Sciatic nerve (tissue), 2 donors: Measurements from ENCODE around the gene E2F2. TPM values are rescaled to one million over a fixed set of nuclear protein-coding genes. Genes with fewer than 3 reads are reported as not detected.

ENCODE experiments used
- ATAC-seq: fragments of 200-7000 bp; cut with Tn5 transposase; one replicate; pipeline ENCODE4 v1.9.1; 2020; ENCODE audit warnings: mild to moderate bottlenecking, moderate library complexity
- DNase-seq: peaks from one replicate; pipeline ENCODE4 v3.0.0-alpha.2; 2020; ENCODE audit warnings: low spot score
- intact Hi-C: fragments of 100-400 bp; cut with DNase I; formaldehyde crosslinking; loops from one replicate; pipeline ENCODE4 v1.14.2; 2022
- total RNA-seq: library from RNA; stranded (reverse); fragmentation: NEBNext Ultra II Directional; extraction: Animal tissue kit (Norgen Biotek cat#: 25700); gene quantifications from one replicate; pipeline ENCODE4 v1.2.1, GENCODE V29; 2021
- donor health status: DM: no; HTN: no; CAD: no.
- donor health status: DM: no; HTN: no; CAD: no.

The E2F2 gene
- total RNA-seq, 1 donor from 2014 or later, result 2.1 TPM

DNA sequence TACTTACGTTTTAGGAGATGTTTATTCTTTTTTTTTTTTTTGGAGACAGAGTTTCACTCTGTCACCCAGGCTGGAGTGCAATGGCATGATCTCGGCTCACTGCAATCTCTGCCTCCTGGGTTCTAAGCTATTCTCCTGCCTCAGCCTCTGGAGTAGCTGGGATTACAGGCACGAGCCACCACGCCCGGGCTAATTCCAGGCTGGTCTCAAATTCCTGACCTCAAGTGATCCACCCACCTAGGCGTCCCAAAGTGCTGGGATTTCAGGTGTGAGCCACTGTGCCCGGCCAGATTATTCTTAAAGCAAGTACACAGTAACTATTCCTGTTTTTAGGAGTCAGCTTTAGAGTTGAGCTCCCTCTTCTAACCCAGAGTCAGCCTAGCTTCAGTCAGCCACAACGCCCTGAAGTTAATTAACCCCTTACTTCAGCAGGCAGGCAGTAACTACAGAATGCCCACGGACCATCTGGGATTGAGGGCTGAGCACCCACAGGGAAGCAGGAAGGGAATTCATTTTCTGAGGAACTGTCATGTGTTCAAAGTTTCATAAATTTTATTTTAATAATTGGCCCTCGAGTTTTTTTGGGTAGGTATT lies 33.6 kb upstream of the E2F2 start:
- intact Hi-C loops, result no loop called here
- ATAC-seq (no peak), DNase-seq (no peak)

DNA sequence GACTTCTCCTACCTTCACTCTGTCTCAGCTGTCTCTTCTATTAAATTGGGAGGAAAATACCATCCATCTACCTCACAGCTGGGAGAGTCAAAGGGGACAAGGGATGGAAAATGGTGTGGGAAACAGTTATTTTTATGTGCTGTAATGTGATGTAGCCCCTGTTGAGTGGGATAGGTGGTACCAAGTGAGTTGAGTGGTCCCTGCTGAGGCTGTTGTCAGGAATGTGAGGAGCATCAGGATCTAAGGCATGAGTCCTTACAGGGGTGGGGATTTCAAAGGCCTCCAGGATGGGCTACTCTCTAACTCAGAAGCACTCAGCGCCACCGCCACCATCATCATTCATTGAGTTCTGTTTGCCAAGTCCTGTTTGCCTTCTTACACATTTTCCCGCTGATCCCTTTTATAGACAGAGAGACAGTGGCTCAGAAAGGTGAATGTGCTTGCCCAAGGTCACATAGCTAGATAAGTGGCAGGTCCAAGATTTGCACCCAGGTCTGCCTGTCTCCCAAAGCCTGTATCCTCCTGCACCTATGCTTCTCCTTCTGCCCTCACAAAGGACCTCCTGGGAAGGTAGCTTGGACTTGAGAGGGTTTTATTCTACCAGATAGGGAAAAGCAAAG lies 32.8 kb upstream of the E2F2 start:
- ATAC-seq (no peak), DNase-seq (no peak)
- intact Hi-C loops, result no loop called here

DNA sequence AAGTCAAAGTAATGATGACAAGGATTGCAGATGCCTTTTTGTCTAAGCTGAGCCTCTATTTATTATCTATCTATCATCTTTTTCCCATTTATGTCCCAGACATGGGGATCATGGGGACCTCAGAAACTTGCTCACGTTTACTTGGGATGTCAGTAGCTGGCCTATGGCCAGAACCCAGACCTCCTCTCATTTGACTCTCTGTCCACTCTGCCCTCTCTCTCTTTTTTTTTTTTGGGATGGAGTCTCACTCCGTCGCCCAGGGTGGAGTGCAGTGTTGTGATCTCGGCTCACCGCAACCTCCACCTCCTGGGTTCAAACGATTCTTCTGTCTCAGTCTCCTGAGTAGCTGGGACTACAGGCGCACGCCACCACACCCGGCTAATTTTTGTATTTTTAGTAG lies 32.0 kb upstream of the E2F2 start:
- ATAC-seq, result no peak
- intact Hi-C loops, result no loop called here
- no peak for DNase-seq

GRCh38 chr1:23562137-23562876 lies 31.3 kb upstream of the E2F2 start:
- peak; percentile 89 for ATAC-seq
- intact Hi-C loops, result no loop called here
- DNase-seq, result peak; percentile 97

DNA sequence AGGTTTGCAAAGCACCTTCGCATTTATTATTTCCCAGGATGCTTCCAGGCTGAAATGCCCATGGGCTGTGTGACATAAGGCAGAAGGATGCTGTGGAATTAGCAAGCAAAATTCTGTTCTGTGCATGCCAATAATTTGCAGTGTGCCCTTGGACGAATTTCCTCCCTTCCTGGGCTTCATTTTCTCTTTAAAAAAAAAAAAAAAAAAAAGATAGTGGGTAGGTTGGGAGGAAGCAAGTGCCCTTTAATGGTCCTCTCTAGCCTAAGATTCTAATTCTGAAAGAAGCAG lies 30.7 kb upstream of the E2F2 start:
- DNase-seq (no peak), ATAC-seq (no peak)
- intact Hi-C loops, result no loop called here

GRCh38 chr1:23561076-23561812 lies 30.2 kb upstream of the E2F2 start:
- DNase-seq (no peak), ATAC-seq (no peak)
- intact Hi-C loops, result no loop called here

DNA sequence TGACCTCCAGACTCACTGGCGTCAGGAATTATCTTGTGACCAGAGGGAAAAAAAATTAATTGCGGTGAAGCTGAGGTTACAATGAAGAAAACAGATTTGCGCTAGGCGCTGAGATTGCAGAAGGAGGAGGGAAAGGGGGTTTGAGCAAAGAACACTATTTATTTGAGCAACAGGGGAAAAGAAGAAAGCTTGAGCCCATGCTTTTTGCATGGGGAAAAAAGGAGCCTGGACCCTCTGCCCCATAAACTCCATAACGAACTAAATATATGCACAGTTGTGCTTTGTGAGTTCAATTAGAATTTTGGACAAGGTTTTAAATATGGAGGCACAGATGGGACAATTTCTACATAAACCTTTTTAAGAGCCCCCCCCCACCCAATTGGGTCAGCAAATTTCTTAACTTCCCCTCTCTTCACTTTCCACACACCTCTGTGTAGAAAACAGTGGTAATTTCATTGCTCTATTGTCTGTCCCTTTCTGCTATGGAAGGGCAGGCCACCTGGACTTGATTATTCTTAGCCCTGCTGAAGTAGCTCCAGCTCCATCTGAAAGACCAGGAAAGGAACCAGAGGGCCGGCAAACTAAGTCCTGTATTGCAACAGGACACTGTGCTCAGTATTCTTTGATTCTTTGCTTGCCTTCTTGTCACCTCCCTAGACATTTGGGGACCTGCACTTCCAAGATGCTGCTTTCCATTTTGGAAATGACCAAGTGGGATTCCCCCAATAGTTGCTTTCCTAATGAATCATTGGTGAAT lies 29.1 kb upstream of the E2F2 start:
- no peak for DNase-seq
- intact Hi-C loops, result no loop called here
- peak; percentile 13 for ATAC-seq

DNA sequence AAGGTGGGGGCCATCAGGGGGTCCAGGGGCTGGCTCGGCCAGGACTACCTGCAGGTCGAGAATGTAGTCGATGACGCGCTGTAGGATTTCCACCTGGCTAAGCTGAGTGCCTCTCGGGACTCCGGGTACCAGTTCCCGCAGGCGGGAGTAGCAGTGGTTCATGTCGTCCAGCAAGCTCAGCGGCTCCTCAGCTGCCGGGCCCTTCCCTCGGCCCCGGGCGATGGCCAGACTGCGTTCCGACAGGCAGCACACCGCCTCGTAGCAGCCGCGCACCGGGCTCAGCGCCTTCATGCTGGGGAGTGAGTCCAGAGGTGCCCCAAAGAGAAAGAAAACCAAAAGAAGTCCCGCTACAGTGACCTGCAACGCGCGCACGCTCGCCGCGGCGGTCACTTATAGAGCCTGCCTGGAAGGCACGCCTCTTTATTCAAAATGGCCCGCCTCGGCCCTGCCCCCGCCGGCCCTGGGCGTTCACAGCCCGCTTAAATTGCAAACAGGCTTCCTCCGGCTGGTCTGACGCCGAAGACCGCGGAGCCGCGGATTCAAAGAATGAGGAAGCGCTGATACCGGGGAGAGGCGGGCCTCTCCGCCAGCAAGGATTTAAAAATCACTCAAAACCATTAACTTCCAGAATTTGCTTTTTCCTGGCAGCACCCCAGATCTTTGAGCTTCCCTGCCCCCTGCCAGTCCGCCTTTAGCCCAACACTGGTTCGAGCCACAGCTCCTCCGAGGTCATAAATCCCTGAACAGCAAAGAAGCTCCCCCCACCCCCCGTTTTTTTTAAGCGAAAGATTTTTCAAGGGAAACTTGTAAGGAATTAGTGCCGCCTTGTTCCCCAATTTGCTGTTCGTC lies 28.3 kb upstream of the E2F2 start, which contains the start of gene ID3:
TSS of gene ID3 (minus strand) at position 366 of the 849 bp plus-strand sequence. CDS start at position 291, 75 bp downstream.
- DNase-seq (peak; percentile 99), ATAC-seq (peak; percentile 85)
- intact Hi-C loops, result no loop called here

- ATAC-seq, result no peak
- no peak for DNase-seq
- intact Hi-C loops, result no loop called here
Observed at GRCh38 chr1:23558872-23559135, 27.8 kb upstream of the E2F2 start.

DNA sequence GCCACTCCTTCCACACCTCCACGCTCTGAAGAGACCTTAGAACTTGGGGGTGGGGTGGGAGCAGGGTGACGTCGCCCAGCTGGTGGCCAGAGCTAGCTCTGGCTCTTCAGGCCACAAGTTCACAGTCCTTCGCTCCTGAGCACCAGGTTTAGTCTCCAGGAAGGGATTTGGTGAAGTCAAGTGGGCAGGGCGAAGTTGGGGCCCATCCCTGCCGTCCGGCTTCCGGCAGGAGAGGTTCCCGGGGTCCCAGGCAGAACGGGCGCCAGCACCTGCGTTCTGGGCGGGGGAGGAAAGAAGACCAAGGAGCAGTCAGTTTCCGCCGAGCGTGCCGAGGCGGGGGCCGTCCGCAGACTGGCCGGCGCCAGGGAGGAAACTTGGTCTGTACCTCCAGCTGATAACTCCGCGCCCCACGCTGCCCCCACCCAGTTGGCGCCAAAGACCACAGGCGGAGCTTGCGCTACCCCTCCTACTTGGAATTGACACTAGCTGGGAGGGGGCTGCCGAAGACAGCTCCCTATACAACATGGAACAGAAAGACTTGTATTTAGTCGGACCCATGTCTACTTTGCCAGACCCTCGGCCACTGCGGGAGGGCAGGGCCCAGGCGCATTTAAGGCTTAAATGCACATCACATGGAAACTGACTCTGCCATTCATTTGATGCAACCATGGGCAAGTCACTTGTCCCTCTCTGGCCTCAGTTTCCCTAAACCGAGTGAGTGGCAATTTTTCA lies 27.3 kb upstream of the E2F2 start:
- DNase-seq (peak; percentile 77), ATAC-seq (no peak)
- intact Hi-C loops, result no loop called here

DNA sequence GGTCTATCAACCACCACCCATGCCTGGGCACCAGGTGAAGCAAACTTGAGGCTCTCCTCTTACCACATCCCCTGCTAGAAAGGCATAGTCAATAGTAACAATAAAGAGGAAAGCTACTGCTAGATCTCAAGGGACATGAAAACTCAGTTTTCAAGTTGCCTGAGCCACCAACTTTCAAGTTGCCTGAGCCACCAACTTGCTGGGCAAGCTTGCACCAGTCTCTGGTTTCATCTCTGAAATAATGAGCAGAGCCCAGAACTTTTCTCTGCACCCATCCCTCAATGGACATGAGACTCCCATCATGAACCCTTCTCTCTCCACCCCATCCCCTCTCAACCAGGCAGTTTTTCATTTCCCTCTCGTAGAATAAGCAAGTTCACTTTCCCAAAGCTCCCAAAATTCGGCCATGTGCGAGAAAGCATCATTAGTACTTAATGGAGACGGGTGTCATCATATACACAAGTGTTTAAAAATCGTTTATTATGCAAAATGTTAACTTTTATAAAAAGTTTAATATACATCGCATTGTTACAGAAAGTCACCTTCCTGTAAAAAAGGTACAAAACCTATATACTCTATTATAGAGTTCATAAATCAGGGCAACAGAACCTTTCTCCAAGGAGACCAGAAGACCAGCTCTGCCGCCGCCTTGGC lies 26.6 kb upstream of the E2F2 start:
- no peak for ATAC-seq
- no peak for DNase-seq
- intact Hi-C loops, result no loop called here

- ATAC-seq (no peak), DNase-seq (no peak)
- intact Hi-C loops, result no loop called here
Observed at GRCh38 chr1:23556635-23557470, 25.8 kb upstream of the E2F2 start.

GRCh38 chr1:23555986-23556634 lies 25.1 kb upstream of the E2F2 start:
- DNase-seq, result no peak
- intact Hi-C loops, result no loop called here
- no peak for ATAC-seq

GRCh38 chr1:23555270-23555985 lies 24.4 kb upstream of the E2F2 start:
- intact Hi-C loops, result no loop called here
- ATAC-seq, result no peak

GRCh38 chr1:23554481-23555269 lies 23.6 kb upstream of the E2F2 start:
- peak; percentile 91 for DNase-seq
- intact Hi-C loops, result no loop called here
- peak; percentile 73 for ATAC-seq

More at GRCh38 chr1:23555270-23555985, 24.4 kb upstream of the E2F2 start:
- DNase-seq, result no peak
